Stimulated activated naive CD4-positive, alpha-beta T cell treated with Interleukin-2 at 50 U/mL for 16 hours (primary cell): ENCODE measurements around the gene RBM34.

ENCODE experiments used
- DNase-seq: peaks from one replicate; lab custom pipeline; 2025; lab: John Stamatoyannopoulos, UW

Gene RBM34

GRCh38 chr1:235156265-235156664, 4.8 kb downstream of the RBM34 start:
- DNase-seq, result no peak

GRCh38 chr1:235152235-235152634, 8.8 kb downstream of the RBM34 start:
- no peak for DNase-seq

- no peak for DNase-seq
Measured at GRCh38 chr1:235151033-235151432, 10.0 kb downstream of the RBM34 start.

- DNase-seq, result no peak
Measured at GRCh38 chr1:235149824-235150223, 11.2 kb downstream of the RBM34 start.

- no peak for DNase-seq
Measured at GRCh38 chr1:235147269-235147668, 13.8 kb downstream of the RBM34 start.

- no peak for DNase-seq
Measured at GRCh38 chr1:235145639-235146038, 15.4 kb downstream of the RBM34 start.

- DNase-seq, result no peak
Measured at GRCh38 chr1:235142991-235143390, 18.1 kb downstream of the RBM34 start.

- DNase-seq, result no peak
Measured at GRCh38 chr1:235139315-235139714, 21.7 kb downstream of the RBM34 start.

- DNase-seq, result peak; percentile 25
Measured at GRCh38 chr1:235138821-235139220, 22.2 kb downstream of the RBM34 start.

- DNase-seq, result no peak
Measured at GRCh38 chr1:235136111-235136510, 24.9 kb downstream of the RBM34 start.

GRCh38 chr1:235134171-235134570, 26.9 kb downstream of the RBM34 start:
- no peak for DNase-seq

- no peak for DNase-seq
Measured at GRCh38 chr1:235133086-235133485, 28.0 kb downstream of the RBM34 start.

- no peak for DNase-seq
Measured at GRCh38 chr1:235131961-235132360, 29.1 kb downstream of the RBM34 start.

GRCh38 chr1:235130766-235131270, 30.2 kb downstream of the RBM34 start:
- DNase-seq, result no peak

GRCh38 chr1:235129774-235130570, 31.1 kb downstream of the RBM34 start:
- DNase-seq, result no peak

GRCh38 chr1:235128456-235129328, 32.4 kb downstream of the RBM34 start, which contains the start of gene TOMM20:
Gene TOMM20, minus strand, starts transcription at chr1:235128837. Its CDS starts 122 bp downstream, at chr1:235128715.
- DNase-seq, result peak; percentile 92

- DNase-seq, result no peak
Measured at GRCh38 chr1:235127732-235128455, 33.2 kb downstream of the RBM34 start.

GRCh38 chr1:235127203-235127602, 33.8 kb downstream of the RBM34 start:
- no peak for DNase-seq

GRCh38 chr1:235124665-235125064, 36.4 kb downstream of the RBM34 start:
- no peak for DNase-seq

GRCh38 chr1:235124111-235124510, 36.9 kb downstream of the RBM34 start:
- DNase-seq, result no peak

- DNase-seq, result no peak
Measured at GRCh38 chr1:235122348-235122747, 38.7 kb downstream of the RBM34 start.
